Measurements from ENCODE around the gene CEBPE.

GRCh38 chr14:23070262-23071129, 48.6 kb downstream of the CEBPE start:
- TF ChIP-seq SIN3A (IDR thresholded peaks at IDR 0.05; ENCODE audit: borderline replicate concordance, low read depth, low read length): no peak
- TF ChIP-seq POLR2AphosphoS5 (IDR thresholded peaks at IDR 0.05; ENCODE audit: low read depth, low read length): no peak
- TF ChIP-seq REST (IDR thresholded peaks at IDR 0.05; ENCODE audit: low read depth, low read length): no peak
- TF ChIP-seq NRF1 (IDR thresholded peaks at IDR 0.05; ENCODE audit: low read depth, low read length): no peak
- TF ChIP-seq, protein P1, sequence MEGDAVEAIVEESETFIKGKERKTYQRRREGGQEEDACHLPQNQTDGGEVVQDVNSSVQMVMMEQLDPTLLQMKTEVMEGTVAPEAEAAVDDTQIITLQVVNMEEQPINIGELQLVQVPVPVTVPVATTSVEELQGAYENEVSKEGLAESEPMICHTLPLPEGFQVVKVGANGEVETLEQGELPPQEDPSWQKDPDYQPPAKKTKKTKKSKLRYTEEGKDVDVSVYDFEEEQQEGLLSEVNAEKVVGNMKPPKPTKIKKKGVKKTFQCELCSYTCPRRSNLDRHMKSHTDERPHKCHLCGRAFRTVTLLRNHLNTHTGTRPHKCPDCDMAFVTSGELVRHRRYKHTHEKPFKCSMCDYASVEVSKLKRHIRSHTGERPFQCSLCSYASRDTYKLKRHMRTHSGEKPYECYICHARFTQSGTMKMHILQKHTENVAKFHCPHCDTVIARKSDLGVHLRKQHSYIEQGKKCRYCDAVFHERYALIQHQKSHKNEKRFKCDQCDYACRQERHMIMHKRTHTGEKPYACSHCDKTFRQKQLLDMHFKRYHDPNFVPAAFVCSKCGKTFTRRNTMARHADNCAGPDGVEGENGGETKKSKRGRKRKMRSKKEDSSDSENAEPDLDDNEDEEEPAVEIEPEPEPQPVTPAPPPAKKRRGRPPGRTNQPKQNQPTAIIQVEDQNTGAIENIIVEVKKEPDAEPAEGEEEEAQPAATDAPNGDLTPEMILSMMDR (IDR thresholded peaks at IDR 0.05): no peak
- no peak for TF ChIP-seq EP300 (IDR thresholded peaks at IDR 0.05; ENCODE audit: borderline replicate concordance in 1 of 2, low read depth in 1 of 2, low read length in 1 of 2)
- no peak for TF ChIP-seq TCF12 (IDR thresholded peaks at IDR 0.05)
- TF ChIP-seq, protein P2, sequence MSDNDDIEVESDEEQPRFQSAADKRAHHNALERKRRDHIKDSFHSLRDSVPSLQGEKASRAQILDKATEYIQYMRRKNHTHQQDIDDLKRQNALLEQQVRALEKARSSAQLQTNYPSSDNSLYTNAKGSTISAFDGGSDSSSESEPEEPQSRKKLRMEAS (IDR thresholded peaks at IDR 0.05; ENCODE audit: low read depth): no peak
- TF ChIP-seq, protein P3, sequence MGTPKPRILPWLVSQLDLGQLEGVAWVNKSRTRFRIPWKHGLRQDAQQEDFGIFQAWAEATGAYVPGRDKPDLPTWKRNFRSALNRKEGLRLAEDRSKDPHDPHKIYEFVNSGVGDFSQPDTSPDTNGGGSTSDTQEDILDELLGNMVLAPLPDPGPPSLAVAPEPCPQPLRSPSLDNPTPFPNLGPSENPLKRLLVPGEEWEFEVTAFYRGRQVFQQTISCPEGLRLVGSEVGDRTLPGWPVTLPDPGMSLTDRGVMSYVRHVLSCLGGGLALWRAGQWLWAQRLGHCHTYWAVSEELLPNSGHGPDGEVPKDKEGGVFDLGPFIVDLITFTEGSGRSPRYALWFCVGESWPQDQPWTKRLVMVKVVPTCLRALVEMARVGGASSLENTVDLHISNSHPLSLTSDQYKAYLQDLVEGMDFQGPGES (IDR thresholded peaks at IDR 0.05; ENCODE audit: low read depth, low read length): no peak
- TF ChIP-seq USF1 (IDR thresholded peaks at IDR 0.05; ENCODE audit: borderline replicate concordance, low read depth): no peak
- no peak for TF ChIP-seq RAD21 (IDR thresholded peaks at IDR 0.05; ENCODE audit: low read length)

Measured in SK-N-SH (cell line).